HG03558 (cell line): Measurements from ENCODE around the gene UNC5C.

Source experiments
- ATAC-seq: cut with Tn5 transposase; IDR thresholded peaks from one replicate; pipeline ENCODE4 v1.9.1; 2021; ENCODE audit warnings: moderate number of reproducible peaks; ENCODE audit not compliant: unreplicated experiment; ENCODE audit errors: extremely low read depth

Gene UNC5C

GRCh38 chr4:95288552-95288951 is 260.2 kb downstream of the UNC5C start:
- ATAC-seq: no peak

- no peak for ATAC-seq
Measured at GRCh38 chr4:95285797-95286196, 263.0 kb downstream of the UNC5C start.

- ATAC-seq: no peak
Measured at GRCh38 chr4:95284655-95285054, 264.1 kb downstream of the UNC5C start.

- ATAC-seq: no peak
Measured at GRCh38 chr4:95283320-95283719, 265.5 kb downstream of the UNC5C start.

GRCh38 chr4:95272797-95273196 is 276.0 kb downstream of the UNC5C start:
- ATAC-seq: no peak

GRCh38 chr4:95272036-95272435 is 276.7 kb downstream of the UNC5C start:
- ATAC-seq: no peak

- no peak for ATAC-seq
Measured at GRCh38 chr4:95268819-95269565, 279.8 kb downstream of the UNC5C start.

- ATAC-seq: no peak
Measured at GRCh38 chr4:95267081-95267480, 281.7 kb downstream of the UNC5C start.

GRCh38 chr4:95265814-95266740 is 282.7 kb downstream of the UNC5C start:
- no peak for ATAC-seq

- no peak for ATAC-seq
Measured at GRCh38 chr4:95264843-95265242, 283.9 kb downstream of the UNC5C start.

- ATAC-seq: no peak
Measured at GRCh38 chr4:95263960-95264359, 284.8 kb downstream of the UNC5C start.

GRCh38 chr4:95263391-95263790 is 285.4 kb downstream of the UNC5C start:
- ATAC-seq: no peak

- ATAC-seq: no peak
Measured at GRCh38 chr4:95256108-95256835, 292.5 kb downstream of the UNC5C start.

GRCh38 chr4:95255396-95256107 is 293.2 kb downstream of the UNC5C start:
- no peak for ATAC-seq

GRCh38 chr4:95251568-95251967 is 297.2 kb downstream of the UNC5C start:
- no peak for ATAC-seq

GRCh38 chr4:95250544-95251137 is 298.1 kb downstream of the UNC5C start:
- no peak for ATAC-seq

GRCh38 chr4:95249426-95250021 is 299.2 kb downstream of the UNC5C start:
- no peak for ATAC-seq

GRCh38 chr4:95248720-95249425 is 299.9 kb downstream of the UNC5C start:
- no peak for ATAC-seq

- no peak for ATAC-seq
Measured at GRCh38 chr4:95243892-95244291, 304.9 kb downstream of the UNC5C start.
